Spleen (tissue), 13 donors: Measurements from ENCODE around the gene LTV1. TPM values are rescaled to one million over a fixed set of nuclear protein-coding genes. Genes with fewer than 3 reads are reported as not detected.
A peak's percentile ranks its signal among the peaks of the same experiment; 100 is the strongest.
"Not testable (repeated sequence)": the region's sequence is repeated elsewhere in the genome, so short reads cannot be mapped to it uniquely, and the experiment has no call there.

Source experiments
- DNase-seq: peaks from one replicate; pipeline ENCODE4 v3.0.0-alpha.2; 2020
- H3K27ac ChIP-seq, 8 donors: fragments of 200-600 bp; sonication (generic) in 7 of 8; 1 replicate in 4 of 8; 2 replicates in 4 of 8; pipeline versions ENCODE4 v1.5.0 to v1.8.0; 2016 to 2021; ENCODE audit warnings: inconsistent platforms in 4 of 8, mild to moderate bottlenecking in 4 of 8, moderate library complexity in 1 of 8
- H3K27me3 ChIP-seq, 7 donors: fragments of 200-600 bp; sonication (generic) in 6 of 7; replicated peaks in 1 of 7; 1 replicate in 4 of 7; 2 replicates in 3 of 7; pipeline versions ENCODE4 v1.5.0 to v1.8.0; 2016 to 2021; ENCODE audit warnings: inconsistent platforms in 3 of 7, mild to moderate bottlenecking in 1 of 7
- H3K36me3 ChIP-seq, 6 donors: fragments of 200-600 bp; sonication (generic) in 5 of 6; 1 replicate in 4 of 6; 2 replicates in 2 of 6; pipeline versions ENCODE4 v1.5.0 to v1.8.0; 2016 to 2021; ENCODE audit warnings: inconsistent platforms in 2 of 6
- H3K4me1 ChIP-seq, 6 donors: fragments of 200-600 bp; sonication (generic) in 5 of 6; 1 replicate in 3 of 6; 2 replicates in 3 of 6; pipeline versions ENCODE4 v1.5.0 to v1.8.0; 2016 to 2021; ENCODE audit warnings: inconsistent platforms in 3 of 6
- H3K4me3 ChIP-seq, 8 donors: fragments of 200-600 bp; sonication (generic) in 7 of 8; 1 replicate in 4 of 8; 2 replicates in 4 of 8; pipeline versions ENCODE4 v1.5.0 to v1.8.0; 2016 to 2021; ENCODE audit warnings: inconsistent platforms in 4 of 8, mild to moderate bottlenecking in 4 of 8, moderate library complexity in 2 of 8
- H3K9me3 ChIP-seq, 8 donors: fragments of 200-600 bp; sonication (generic) in 7 of 8; 1 replicate in 4 of 8; 2 replicates in 4 of 8; pipeline versions ENCODE4 v1.5.0 to v1.8.0; 2016 to 2021; ENCODE audit warnings: inconsistent platforms in 4 of 8
- POLR2A ChIP-seq, 3 donors: fragments of 450-650 bp; IDR thresholded peaks; one replicate each; pipeline ENCODE4 v1.5.1; 2017; ENCODE audit warnings: antibody characterized with exemption in 3 of 3, mild to moderate bottlenecking in 1 of 3
- POLR2AphosphoS5 ChIP-seq, 3 donors: sonication (generic); formaldehyde crosslinking; IDR thresholded peaks; one replicate each; pipeline ENCODE4 v1.5.1; 2017; ENCODE audit warnings: antibody characterized with exemption in 3 of 3
- WGBS, 5 donors: extraction: QIAGEN DNeasy Blood & Tissue Kit in 3 of 5; methylation state at CpG; one replicate each; pipeline versions ENCODE4 v1.1.5 to v1.1.7; 2013 to 2018; 5-methylcytosine and 5-hydroxymethylcytosine counted together
- intact Hi-C: fragments of 100-400 bp; cut with DNase I; formaldehyde crosslinking; loops from one replicate; pipeline ENCODE4 v1.15.0; 2023; ENCODE audit warnings: low total_unique reads
- long read RNA-seq, 2 donors: transcript quantifications; one replicate each; lab custom pipeline, GENCODE V29; 2026
- polyA plus RNA-seq, 3 donors: library from polyadenylated mRNA; stranded (reverse); fragments of 200-250 nt; gene quantifications; one replicate each; pipeline ENCODE4 v1.2.1, GENCODE V29; 2013
- total RNA-seq, 7 donors: library from RNA; depleted of rRNA in 3 of 7; stranded (reverse); fragments of >200 nt in 3 of 7; fragmentation: NEBNext Ultra II Directional in 4 of 7; extraction: Animal tissue kit (Norgen Biotek cat#: 25700) in 4 of 7; gene quantifications; one replicate each; pipeline versions ENCODE4 v1.1.0 to v1.2.1, GENCODE V29; 2016 to 2021
- TF ChIP-seq, protein P1 (sequence below), 11 experiments: fragments of 200-600 bp in 7 of 11; fragments of 450-650 bp in 4 of 11; sonication (generic) in 4 of 11; IDR thresholded peaks in 8 of 11; conservative IDR thresholded peaks in 3 of 11; 1 replicate in 7 of 11; 2 replicates in 4 of 11; pipeline versions ENCODE4 v1.4.0 to v1.8.0; 2016 to 2021; ENCODE audit warnings: antibody characterized with exemption in 11 of 11, inconsistent platforms in 4 of 11, mild to moderate bottlenecking in 1 of 11
- donor health status: healthy with polysubstance abuse.
- donor health status: DM: no; HTN: no; CAD: no; lungs with moderate emphysema.
- donor health status: DM: no; HTN: no; CAD: no.
- donor health status: Bipolar disorder and iron deficiency.
- donor health status: healthy.
- donor health status: DM: no; HTN: no; CAD: no.
- donor health status: DM: yes; HTN: yes; CAD: no.

LTV1 gene, protein sequence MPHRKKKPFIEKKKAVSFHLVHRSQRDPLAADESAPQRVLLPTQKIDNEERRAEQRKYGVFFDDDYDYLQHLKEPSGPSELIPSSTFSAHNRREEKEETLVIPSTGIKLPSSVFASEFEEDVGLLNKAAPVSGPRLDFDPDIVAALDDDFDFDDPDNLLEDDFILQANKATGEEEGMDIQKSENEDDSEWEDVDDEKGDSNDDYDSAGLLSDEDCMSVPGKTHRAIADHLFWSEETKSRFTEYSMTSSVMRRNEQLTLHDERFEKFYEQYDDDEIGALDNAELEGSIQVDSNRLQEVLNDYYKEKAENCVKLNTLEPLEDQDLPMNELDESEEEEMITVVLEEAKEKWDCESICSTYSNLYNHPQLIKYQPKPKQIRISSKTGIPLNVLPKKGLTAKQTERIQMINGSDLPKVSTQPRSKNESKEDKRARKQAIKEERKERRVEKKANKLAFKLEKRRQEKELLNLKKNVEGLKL
- total RNA-seq: 10 to 100 TPM; 12.4 to 25.8 (median 19.0) TPM
- 10 to 100 TPM; 21.4 to 24.5 (median 23.9) TPM for polyA plus RNA-seq
- long read RNA-seq, donor 1, transcript LTV1-201 (11 exons, 1,847 nt): major isoform, 7 of 7 reads
- long read RNA-seq, donor 1, partial matches to known transcripts: 0 of 7 reads
- long read RNA-seq, donor 1, other reads (novel, unspliced or antisense): 0 of 7 reads
- long read RNA-seq, donor 2, partial matches to known transcripts: 0 of 1 reads
- long read RNA-seq, donor 2, other reads (novel, unspliced or antisense): 0 of 1 reads

DNA sequence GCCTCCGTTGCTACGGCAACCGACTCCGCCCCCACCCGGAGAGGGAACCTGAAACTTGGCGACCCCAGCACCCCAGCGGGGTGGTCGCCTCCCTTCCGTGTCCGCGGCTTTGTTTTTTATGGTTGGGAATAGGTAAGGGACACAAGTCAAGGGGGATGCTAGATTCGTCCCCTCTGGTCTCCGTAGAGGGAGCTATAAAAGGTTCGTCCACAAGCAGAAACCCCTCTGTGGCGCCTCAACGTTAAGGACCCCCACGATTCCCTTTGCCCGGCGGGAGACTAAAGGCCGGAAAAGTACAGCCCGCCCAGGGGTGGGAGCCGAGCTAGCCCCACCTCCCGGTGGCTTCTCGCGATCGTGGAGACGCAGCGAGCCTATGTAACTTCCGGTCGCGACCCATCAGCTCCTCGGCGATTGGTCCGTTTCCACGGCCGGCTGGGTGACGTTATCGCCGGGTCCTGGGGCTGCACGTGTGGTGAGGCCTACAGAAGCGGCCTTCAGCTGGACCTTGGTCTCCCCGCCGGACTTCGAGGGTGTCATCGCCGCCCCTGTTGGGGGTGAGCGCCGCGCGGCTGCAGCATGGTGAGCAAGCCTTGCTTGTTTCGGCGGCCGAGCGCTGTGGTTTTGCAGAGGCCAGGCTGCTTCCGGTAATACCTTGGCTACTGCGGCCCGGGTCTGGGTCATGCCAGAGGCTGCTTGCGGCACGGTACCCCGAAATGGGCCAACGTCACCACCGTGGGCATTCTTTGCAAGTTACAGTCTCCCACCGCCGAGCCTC is at the start of gene LTV1:
Gene LTV1 (plus strand): TSS at position 437 of the 775 bp plus-strand sequence. CDS start 140 bp downstream, at position 577.
- intact Hi-C loops: loop anchor here (5.0 to 10.0 kb wide), 2 partner anchors 166 to 172 kb away; partner anchors contain the start of gene PHACTR2
- Histone ChIP-seq H3K27ac (peak within 1 kb of the TSS; percentile 81 to 96 (median 93)), H3K36me3 (peaks cover 0 to 37% (median 33%) of the 10 kb centered on the region in 6 donors), H3K4me1 (peaks cover 8 to 36% (median 26%) of the 10 kb centered on the region in 6 donors), H3K4me3 (peak within 1 kb of the TSS; percentile 67 to 96 (median 82)), H3K9me3 (no peaks in the 10 kb centered on the region), H3K27me3 (no peaks in the 10 kb centered on the region)
- TF ChIP-seq POLR2AphosphoS5 (IDR thresholded peaks at IDR 0.05) (peak; percentile 89 to 94 (median 91)), POLR2A (IDR thresholded peaks at IDR 0.05) (peak in 1 of 3 donors; percentile 49)
- TF ChIP-seq, protein P1, sequence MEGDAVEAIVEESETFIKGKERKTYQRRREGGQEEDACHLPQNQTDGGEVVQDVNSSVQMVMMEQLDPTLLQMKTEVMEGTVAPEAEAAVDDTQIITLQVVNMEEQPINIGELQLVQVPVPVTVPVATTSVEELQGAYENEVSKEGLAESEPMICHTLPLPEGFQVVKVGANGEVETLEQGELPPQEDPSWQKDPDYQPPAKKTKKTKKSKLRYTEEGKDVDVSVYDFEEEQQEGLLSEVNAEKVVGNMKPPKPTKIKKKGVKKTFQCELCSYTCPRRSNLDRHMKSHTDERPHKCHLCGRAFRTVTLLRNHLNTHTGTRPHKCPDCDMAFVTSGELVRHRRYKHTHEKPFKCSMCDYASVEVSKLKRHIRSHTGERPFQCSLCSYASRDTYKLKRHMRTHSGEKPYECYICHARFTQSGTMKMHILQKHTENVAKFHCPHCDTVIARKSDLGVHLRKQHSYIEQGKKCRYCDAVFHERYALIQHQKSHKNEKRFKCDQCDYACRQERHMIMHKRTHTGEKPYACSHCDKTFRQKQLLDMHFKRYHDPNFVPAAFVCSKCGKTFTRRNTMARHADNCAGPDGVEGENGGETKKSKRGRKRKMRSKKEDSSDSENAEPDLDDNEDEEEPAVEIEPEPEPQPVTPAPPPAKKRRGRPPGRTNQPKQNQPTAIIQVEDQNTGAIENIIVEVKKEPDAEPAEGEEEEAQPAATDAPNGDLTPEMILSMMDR (IDR thresholded peaks at IDR 0.05 in 8 of 11, conservative IDR thresholded peaks at IDR 0.05 in 3 of 11): peak in 6 of 11 experiments; percentile 18 to 45 (median 30)
- peak; percentile 98 for DNase-seq
- WGBS, 5 donors: 0% methylated on average over 39 to 64 of the region's 64 CpGs

DNA sequence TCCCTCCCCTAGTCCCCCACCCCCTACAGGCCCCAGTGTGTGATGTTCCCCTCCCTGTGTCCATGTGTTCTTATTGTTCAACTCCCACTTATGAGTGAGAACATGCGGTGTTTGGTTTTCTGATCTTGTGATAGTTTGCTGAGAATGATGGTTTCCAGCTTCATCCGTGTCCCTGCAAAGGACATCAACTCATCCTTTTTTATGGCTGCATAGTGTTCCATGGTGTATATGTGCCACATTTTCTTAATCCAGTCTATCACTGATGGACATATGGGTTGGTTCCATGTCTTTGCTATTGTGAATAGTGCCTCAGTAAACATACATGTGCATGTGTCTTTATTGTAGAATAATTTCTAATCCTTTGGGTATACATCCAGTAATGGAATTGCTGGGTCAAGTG is 46.6 kb upstream of the LTV1 start:
- H3K36me3 ChIP-seq: peaks cover 0 to 92% (median 6%) of the 10 kb centered on the region in 6 donors
- peaks cover 0 to 40% (median 31%) of the 10 kb centered on the region in 8 donors for H3K9me3 ChIP-seq
- H3K27me3 ChIP-seq, H3K27ac ChIP-seq, intact Hi-C loops, H3K4me3 ChIP-seq, H3K4me1 ChIP-seq, DNase-seq: not testable (repeated sequence)
- 91 to 100% (median 95%) methylated on average over 2 of the region's 2 CpGs for WGBS, 5 donors

DNA sequence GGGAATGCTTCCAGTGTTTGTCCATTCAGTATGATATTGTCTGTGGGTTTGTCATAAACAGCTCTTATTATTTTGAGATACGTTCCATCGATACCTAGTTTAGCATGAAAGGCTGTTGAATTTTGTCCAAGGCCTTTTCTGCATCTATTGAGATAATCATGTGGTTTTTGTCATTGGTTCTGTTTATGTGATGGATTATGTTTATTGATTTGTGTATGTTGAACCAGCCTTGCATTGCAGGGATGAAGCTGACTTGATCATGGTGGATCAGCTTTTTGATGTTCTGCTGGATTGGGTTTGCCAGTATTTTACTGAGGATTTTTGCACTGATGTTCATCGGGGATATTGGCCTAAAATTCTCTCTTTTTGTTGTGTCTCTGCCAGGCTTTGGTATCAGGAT is 44.7 kb upstream of the LTV1 start:
- 94 to 99% (median 98%) methylated on average over 3 of the region's 3 CpGs for WGBS, 5 donors
- Histone ChIP-seq H3K36me3 (peaks cover 0 to 91% (median 2%) of the 10 kb centered on the region in 6 donors), H3K9me3 (peaks cover 0 to 40% (median 23%) of the 10 kb centered on the region in 8 donors)
- H3K4me1 ChIP-seq, H3K27me3 ChIP-seq, H3K27ac ChIP-seq, DNase-seq, H3K4me3 ChIP-seq, intact Hi-C loops: not testable (repeated sequence)

DNA sequence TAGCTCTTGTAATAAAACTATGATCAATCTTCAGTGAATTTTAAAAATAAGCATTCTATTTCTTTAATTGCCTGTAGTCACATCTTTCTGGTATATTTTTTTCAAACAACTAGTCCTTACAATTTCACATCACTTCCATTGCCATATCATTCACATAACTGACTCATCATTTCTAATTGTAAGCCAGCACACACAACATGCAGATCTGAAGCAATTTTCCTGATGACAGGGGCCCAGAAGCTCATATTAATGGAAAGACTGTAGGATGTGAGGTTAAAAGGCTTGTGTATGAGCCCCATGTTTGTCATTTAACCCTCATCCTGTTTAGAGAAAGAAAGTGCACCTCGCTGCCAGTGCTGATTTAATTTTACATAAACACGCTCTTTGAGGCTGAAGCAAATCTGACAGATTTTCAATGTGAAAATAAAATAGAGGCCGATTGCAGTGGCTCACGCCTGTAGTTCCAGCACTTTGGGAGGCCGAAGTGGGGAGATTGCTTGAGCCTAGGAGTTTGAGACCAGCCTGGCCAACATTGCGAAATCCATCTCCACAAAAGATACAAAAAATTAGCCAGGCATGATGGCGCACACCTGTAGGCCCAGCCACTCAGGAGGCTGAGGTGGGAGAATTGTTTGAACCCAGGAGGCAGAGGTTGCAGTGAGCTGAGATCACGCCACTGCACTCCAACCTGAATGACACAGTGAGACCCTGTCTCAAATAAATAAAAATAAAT is 40.1 kb upstream of the LTV1 start:
- intact Hi-C loops: no loop called here
- H3K36me3 ChIP-seq: peaks cover 0 to 88% (median 6%) of the 10 kb centered on the region in 6 donors
- 95 to 98% (median 97%) methylated on average over 8 of the region's 8 CpGs for WGBS, 5 donors

More for the DNA sequence above, 40.1 kb upstream of the LTV1 start:
- H3K4me1 ChIP-seq: peaks cover 0 to 27% (median 4%) of the 10 kb centered on the region in 6 donors
- H3K9me3 ChIP-seq: peaks cover 0 to 31% (median 19%) of the 10 kb centered on the region in 8 donors
- no peak for TF ChIP-seq POLR2A (IDR thresholded peaks at IDR 0.05)
- TF ChIP-seq POLR2AphosphoS5 (IDR thresholded peaks at IDR 0.05): no peak
- TF ChIP-seq, protein P1 (IDR thresholded peaks at IDR 0.05 in 8 of 11, conservative IDR thresholded peaks at IDR 0.05 in 3 of 11): no peak
- H3K27me3 ChIP-seq: no peaks in the 10 kb centered on the region
- H3K4me3 ChIP-seq: no peak overlapping the region
- H3K27ac ChIP-seq: no peak overlapping the region
- DNase-seq: no peak
